Measurements from ENCODE around the gene HNRNPUL1. TPM values are rescaled to one million over a fixed set of nuclear protein-coding genes. Genes with fewer than 3 reads are reported as not detected.

Gene HNRNPUL1
- total RNA-seq, 8 experiments from 2014 or later = 79.3 to 196 (median 113) TPM

GRCh38 chr19:41350735-41351338 lies 86.7 kb downstream of the HNRNPUL1 start:
- WGBS, 10 experiments = 0 to 40% (median 10%) methylated on average over 2 to 14 of the region's 22 CpGs; no CpG with 5 or more reads in 1 of the 10 experiments
- in situ Hi-C loops (cut with MboI; ENCODE audit: low pct_unique_long_range_greater_than_20kb in 2 of 9, low sequenced_read_pairs in 9 of 9, unreplicated experiment in 9 of 9) = no loop called here
- ATAC-seq (replicated peaks in 6 of 8) = no peak
- H3K4me1 ChIP-seq (replicated peaks in 1 of 2) = peaks cover 13 to 14% of the 10 kb centered on the region in 2 donors
- H3K4me3 ChIP-seq = peak overlapping the region; percentile 18 to 43 (median 40)
- H3K27ac ChIP-seq = no peak overlapping the region

GRCh38 chr19:41351339-41352245 lies 87.4 kb downstream of the HNRNPUL1 start:
- in situ Hi-C loops (cut with MboI; ENCODE audit: low pct_unique_long_range_greater_than_20kb in 2 of 9, low sequenced_read_pairs in 9 of 9, unreplicated experiment in 9 of 9) = no loop called here
- 0 to 1% (median 0%) methylated on average over 1 to 15 of the region's 58 CpGs; no CpG with 5 or more reads in 6 of the 10 experiments for WGBS, 10 experiments
- peak overlapping the region; percentile 18 to 43 (median 40) for H3K4me3 ChIP-seq
- peak; percentile 23 to 53 (median 34) for ATAC-seq (replicated peaks in 6 of 8)
- H3K4me1 ChIP-seq (replicated peaks in 1 of 2) = peaks cover 13 to 14% of the 10 kb centered on the region in 2 donors
- H3K27ac ChIP-seq = no peak overlapping the region

GRCh38 chr19:41352279-41352608 lies 88.1 kb downstream of the HNRNPUL1 start:
- peak in 1 of 8 experiments; percentile 0 for ATAC-seq (replicated peaks in 6 of 8)
- no CpG with 5 or more reads among the region's 12 CpGs for WGBS, 10 experiments
- Histone ChIP-seq H3K4me1 (replicated peaks in 1 of 2) (peaks cover 13 to 14% of the 10 kb centered on the region in 2 donors), H3K4me3 (peak overlapping the region; percentile 11 to 43 (median 40)), H3K27ac (no peak overlapping the region)
- in situ Hi-C loops (cut with MboI; ENCODE audit: low pct_unique_long_range_greater_than_20kb in 2 of 9, low sequenced_read_pairs in 9 of 9, unreplicated experiment in 9 of 9) = no loop called here

DNA sequence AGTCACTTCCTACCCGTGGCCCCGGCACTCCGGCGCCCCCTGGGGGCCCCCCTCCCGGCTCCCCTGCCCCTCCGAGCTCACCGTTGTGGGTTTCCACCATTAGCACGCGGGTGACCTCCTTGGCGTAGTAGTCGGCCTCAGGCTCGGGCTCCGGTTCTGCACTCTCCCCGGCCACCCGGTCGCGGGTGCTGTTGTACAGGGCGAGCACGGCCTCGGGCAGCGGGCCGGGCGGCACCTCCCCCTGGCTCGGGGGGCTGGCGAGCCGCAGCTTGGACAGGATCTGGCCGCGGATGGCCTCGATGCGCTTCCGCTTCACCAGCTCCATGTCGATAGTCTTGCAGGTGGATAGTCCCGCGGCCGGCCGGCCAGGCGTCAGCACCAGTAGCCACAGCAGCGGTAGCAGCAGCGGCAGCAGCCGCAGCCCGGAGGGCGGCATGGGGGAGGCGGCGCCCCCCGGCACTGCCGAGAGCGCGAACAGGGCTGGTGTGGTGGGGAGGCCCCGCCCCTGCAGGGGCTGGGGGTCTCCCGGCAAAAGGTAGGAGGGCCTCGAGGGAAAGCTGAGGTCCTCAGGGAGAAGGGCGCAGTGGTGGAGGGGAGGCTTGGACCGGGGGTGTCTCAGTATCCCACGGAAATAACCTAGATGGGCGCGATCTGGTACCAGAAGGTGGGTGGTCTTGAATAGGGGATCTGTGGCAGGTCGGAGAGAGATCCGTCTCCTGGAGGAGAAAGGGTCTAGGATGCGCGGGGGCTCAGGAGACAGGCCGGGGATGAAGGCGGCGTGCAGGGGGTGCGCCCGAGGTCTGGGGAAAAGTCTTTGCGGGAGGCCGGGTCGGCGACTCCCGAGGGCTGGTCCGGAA lies 88.7 kb downstream of the HNRNPUL1 start:
- in situ Hi-C loops (cut with MboI; ENCODE audit: low pct_unique_long_range_greater_than_20kb in 2 of 9, low sequenced_read_pairs in 9 of 9, unreplicated experiment in 9 of 9) = no loop called here
- Histone ChIP-seq H3K4me1 (replicated peaks in 1 of 2) (peaks cover 13 to 14% of the 10 kb centered on the region in 2 donors), H3K4me3 (peak overlapping the region; percentile 34 to 43 (median 40)), H3K27ac (no peak overlapping the region)
- 0% methylated on average over 5 of the region's 71 CpGs; no CpG with 5 or more reads in 9 of the 10 experiments for WGBS, 10 experiments
- peak; percentile 5 to 37 (median 28) for ATAC-seq (replicated peaks in 6 of 8)

DNA sequence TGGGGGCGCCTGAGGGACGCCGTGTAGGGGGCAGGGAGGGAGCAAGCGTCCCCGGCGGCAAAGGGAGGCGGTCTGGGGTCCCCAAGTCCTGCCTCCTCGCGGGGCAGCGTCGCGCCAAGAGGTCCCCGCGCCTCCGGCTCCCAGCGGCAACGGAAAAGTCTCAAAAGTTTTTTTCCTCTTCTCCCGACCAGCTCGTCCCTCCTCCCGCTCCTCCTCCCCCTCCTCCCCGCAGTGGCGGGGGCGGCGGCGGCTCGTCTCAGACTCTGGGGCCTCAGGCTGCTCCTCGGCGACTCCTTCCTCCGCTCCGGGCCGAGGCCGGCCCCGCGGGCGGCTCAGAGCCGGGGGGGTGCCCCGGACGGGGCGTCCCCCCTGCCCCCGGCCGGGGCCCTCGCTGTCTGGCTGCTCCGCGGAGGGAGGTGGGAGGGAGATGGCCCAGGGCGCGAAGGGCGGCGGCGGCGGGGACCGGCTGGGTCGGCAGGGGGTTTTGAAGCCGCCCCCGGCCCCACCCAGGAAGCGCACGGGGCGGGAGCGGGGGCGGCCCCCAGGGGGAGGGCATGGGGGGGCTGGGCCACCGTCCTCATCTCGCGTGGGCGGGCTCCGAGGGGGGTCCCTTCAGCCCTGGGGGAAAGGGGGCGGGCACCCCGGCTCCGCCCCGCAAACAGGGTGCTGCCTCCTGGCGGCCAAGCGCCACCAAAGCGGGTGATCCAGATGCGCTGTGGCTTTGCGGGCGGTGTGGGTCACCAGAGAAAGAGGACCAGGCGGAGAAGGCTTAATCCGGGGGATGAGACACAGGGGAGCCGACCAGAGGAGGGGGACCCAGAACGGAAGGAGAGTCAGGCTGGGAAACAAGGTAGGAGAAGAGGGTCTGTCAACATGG lies 89.5 kb downstream of the HNRNPUL1 start, which contains the start of gene TGFB1:
TSS of gene TGFB1 (minus strand) at position 457 of the 877 bp plus-strand sequence. CDS start 878 bp downstream, outside the sequence.
- in situ Hi-C loops (cut with MboI; ENCODE audit: low pct_unique_long_range_greater_than_20kb in 2 of 9, low sequenced_read_pairs in 9 of 9, unreplicated experiment in 9 of 9) = no loop called here
- 0% methylated on average over 1 to 9 of the region's 78 CpGs; no CpG with 5 or more reads in 8 of the 10 experiments for WGBS, 10 experiments
- H3K27ac ChIP-seq = no peak within 1 kb of the TSS

DNA sequence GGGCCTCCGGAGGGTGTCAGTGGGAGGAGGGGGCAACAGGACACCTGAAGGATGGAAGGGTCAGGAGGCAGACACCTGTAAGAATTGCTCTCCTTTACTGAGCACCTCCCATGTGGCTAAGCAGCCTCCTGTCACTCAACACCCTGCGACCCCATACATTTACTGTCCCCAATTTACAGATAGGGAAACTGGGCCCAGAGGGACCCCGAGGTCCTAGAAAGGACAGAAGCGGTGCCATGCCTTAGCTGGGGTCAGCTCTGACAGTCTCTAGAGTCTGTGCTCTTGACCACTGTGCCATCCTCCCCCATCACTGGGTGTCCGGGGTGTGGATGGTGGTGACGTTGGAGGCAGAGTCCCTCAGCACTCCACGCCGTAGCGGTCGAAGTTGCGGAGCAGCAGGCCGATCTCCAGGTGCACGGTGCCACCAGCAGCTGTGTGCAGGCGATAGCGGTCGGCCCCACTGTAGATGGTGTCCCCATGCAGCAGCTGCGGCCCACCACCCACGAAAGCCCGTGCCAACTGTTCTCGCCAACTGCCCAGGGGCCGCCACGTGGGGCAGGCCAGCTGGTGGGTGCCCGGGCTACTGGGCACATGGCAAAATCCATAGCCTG lies 90.3 kb downstream of the HNRNPUL1 start:
- 0 to 92% (median 90%) methylated on average over 1 to 2 of the region's 23 CpGs; no CpG with 5 or more reads in 7 of the 10 experiments for WGBS, 10 experiments
- in situ Hi-C loops (cut with MboI; ENCODE audit: low pct_unique_long_range_greater_than_20kb in 2 of 9, low sequenced_read_pairs in 9 of 9, unreplicated experiment in 9 of 9) = no loop called here
- peaks cover 13 to 14% of the 10 kb centered on the region in 2 donors for H3K4me1 ChIP-seq (replicated peaks in 1 of 2)
- no peak overlapping the region for H3K27ac ChIP-seq
- peak overlapping the region; percentile 34 to 43 (median 40) for H3K4me3 ChIP-seq
- no peak for ATAC-seq (replicated peaks in 6 of 8)

More for the DNA sequence above, 89.5 kb downstream of the HNRNPUL1 start, which contains the start of gene TGFB1:
- Histone ChIP-seq H3K4me1 (replicated peaks in 1 of 2) (peaks cover 13 to 14% of the 10 kb centered on the region in 2 donors), H3K4me3 (peak within 1 kb of the TSS; percentile 34 to 43 (median 40))
- ATAC-seq (replicated peaks in 6 of 8) = peak; percentile 41 to 75 (median 68)

DNA sequence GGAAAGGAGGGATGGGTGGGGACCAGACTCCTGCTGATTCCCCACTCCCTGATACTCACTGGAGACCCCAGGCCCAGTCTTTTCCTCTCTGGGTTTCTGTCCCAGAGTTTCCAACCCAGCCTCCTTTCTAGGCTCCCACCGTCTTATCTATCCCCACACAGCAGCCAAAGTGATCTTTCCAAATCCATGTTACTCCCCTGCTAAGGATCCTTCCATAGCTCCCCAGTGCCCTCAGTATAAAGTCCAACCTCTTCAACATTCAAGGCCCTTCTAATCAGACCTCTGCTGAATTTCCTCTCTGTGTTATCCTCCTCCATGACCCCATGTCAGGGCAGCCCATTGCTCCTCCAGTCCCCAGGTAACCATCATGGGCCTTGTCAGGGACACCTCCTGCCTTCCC lies 90.9 kb downstream of the HNRNPUL1 start:
- 88 to 100% (median 100%) methylated on average over 1 of the region's 1 CpG; no CpG with 5 or more reads in 6 of the 10 experiments for WGBS, 10 experiments
- no peak for ATAC-seq (replicated peaks in 6 of 8)
- peaks cover 13 to 14% of the 10 kb centered on the region in 2 donors for H3K4me1 ChIP-seq (replicated peaks in 1 of 2)
- H3K4me3 ChIP-seq = no peak overlapping the region
- H3K27ac ChIP-seq = no peak overlapping the region
- in situ Hi-C loops (cut with MboI; ENCODE audit: low pct_unique_long_range_greater_than_20kb in 2 of 9, low sequenced_read_pairs in 9 of 9, unreplicated experiment in 9 of 9) = no loop called here

DNA sequence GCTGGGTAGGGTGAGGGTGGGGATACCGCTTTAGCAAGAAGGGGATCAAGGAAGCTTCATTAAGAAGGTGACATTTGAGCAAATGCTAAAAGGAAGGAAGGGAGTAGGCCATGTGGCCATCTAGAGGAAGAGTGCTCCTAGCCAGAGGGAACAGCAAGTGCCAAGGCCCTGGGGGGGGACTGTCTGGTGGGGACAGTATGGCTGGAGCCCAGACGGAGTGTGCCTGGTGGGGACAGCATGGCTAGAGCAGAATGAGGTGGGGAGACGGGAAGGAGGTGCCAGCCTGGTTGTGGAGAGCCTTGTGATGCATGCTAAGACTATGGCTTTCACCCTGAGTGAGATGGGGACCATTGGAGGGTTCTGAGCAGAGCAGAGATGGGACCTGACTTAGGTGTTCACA lies 91.6 kb downstream of the HNRNPUL1 start:
- WGBS, 10 experiments = 100% methylated on average over 1 of the region's 3 CpGs; no CpG with 5 or more reads in 8 of the 10 experiments

GRCh38 chr19:41356984-41357739 lies 93.0 kb downstream of the HNRNPUL1 start:
- no peak overlapping the region for H3K27ac ChIP-seq
- no peak for ATAC-seq (replicated peaks in 6 of 8)
- in situ Hi-C loops (cut with MboI; ENCODE audit: low pct_unique_long_range_greater_than_20kb in 2 of 9, low sequenced_read_pairs in 9 of 9, unreplicated experiment in 9 of 9) = no loop called here
- H3K4me1 ChIP-seq (replicated peaks in 1 of 2) = peaks cover 6 to 7% of the 10 kb centered on the region in 2 donors
- H3K4me3 ChIP-seq = no peak overlapping the region
- 75 to 100% (median 87%) methylated on average over 1 to 6 of the region's 11 CpGs; no CpG with 5 or more reads in 4 of the 10 experiments for WGBS, 10 experiments

More for the DNA sequence above, 91.6 kb downstream of the HNRNPUL1 start:
- Histone ChIP-seq H3K4me1 (replicated peaks in 1 of 2) (peaks cover 13 to 14% of the 10 kb centered on the region in 2 donors), H3K4me3 (no peak overlapping the region), H3K27ac (no peak overlapping the region)
- no peak for ATAC-seq (replicated peaks in 6 of 8)
- in situ Hi-C loops (cut with MboI; ENCODE audit: low pct_unique_long_range_greater_than_20kb in 2 of 9, low sequenced_read_pairs in 9 of 9, unreplicated experiment in 9 of 9) = no loop called here
